ENCODE measurements around the gene CRB2.
A peak's percentile ranks its signal among the peaks of the same experiment; 100 is the strongest.

The CRB2 gene

GRCh38 chr9:123359546-123359945 lies 3.5 kb downstream of the CRB2 start:
- H3K4me3 ChIP-seq (ENCODE audit: low read length), result no peak overlapping the region
- no peak for TF ChIP-seq CTCF (conservative IDR thresholded peaks at IDR 0.05; ENCODE audit: low read depth, low read length)
- DNase-seq (ENCODE audit: low read depth), result no peak

- peak overlapping the region; percentile 17 for H3K4me3 ChIP-seq (ENCODE audit: low read length)
- DNase-seq (ENCODE audit: low read depth), result peak; percentile 81
- TF ChIP-seq CTCF (conservative IDR thresholded peaks at IDR 0.05; ENCODE audit: low read depth, low read length), result no peak
These were observed 4.4 kb downstream of the CRB2 start for GRCh38 chr9:123360161-123361085.

GRCh38 chr9:123361086-123361730 lies 5.2 kb downstream of the CRB2 start:
- H3K4me3 ChIP-seq (ENCODE audit: low read length), result no peak overlapping the region
- TF ChIP-seq CTCF (conservative IDR thresholded peaks at IDR 0.05; ENCODE audit: low read depth, low read length), result no peak
- DNase-seq (ENCODE audit: low read depth), result no peak

GRCh38 chr9:123361731-123362510 lies 5.9 kb downstream of the CRB2 start:
- no peak overlapping the region for H3K4me3 ChIP-seq (ENCODE audit: low read length)
- no peak for DNase-seq (ENCODE audit: low read depth)
- TF ChIP-seq CTCF (conservative IDR thresholded peaks at IDR 0.05; ENCODE audit: low read depth, low read length), result no peak

GRCh38 chr9:123362856-123363255 lies 6.9 kb downstream of the CRB2 start:
- DNase-seq (ENCODE audit: low read depth), result no peak
- no peak overlapping the region for H3K4me3 ChIP-seq (ENCODE audit: low read length)

More at GRCh38 chr9:123362856-123363255, 6.9 kb downstream of the CRB2 start:
- TF ChIP-seq CTCF (conservative IDR thresholded peaks at IDR 0.05; ENCODE audit: low read depth, low read length), result no peak

Data from retinal pigment epithelial cell (primary cell).